HG03095 (cell line): ENCODE data around the gene PTPRN2.

Experiments
- ATAC-seq: cut with Tn5 transposase; IDR thresholded peaks from one replicate; pipeline ENCODE4 v1.9.1; 2021; ENCODE audit warnings: moderate library complexity; ENCODE audit not compliant: unreplicated experiment

The PTPRN2 gene

GRCh38 chr7:157866336-157866924, 721.2 kb downstream of the PTPRN2 start:
- ATAC-seq = no peak

GRCh38 chr7:157865351-157866165, 722.1 kb downstream of the PTPRN2 start:
- ATAC-seq = no peak

GRCh38 chr7:157864911-157865310, 722.7 kb downstream of the PTPRN2 start:
- no peak for ATAC-seq

GRCh38 chr7:157863906-157864810, 723.5 kb downstream of the PTPRN2 start:
- no peak for ATAC-seq

GRCh38 chr7:157863176-157863575, 724.4 kb downstream of the PTPRN2 start:
- ATAC-seq = no peak

- no peak for ATAC-seq
These were observed 724.9 kb downstream of the PTPRN2 start for GRCh38 chr7:157862731-157863130.

- no peak for ATAC-seq
These were observed 726.1 kb downstream of the PTPRN2 start for GRCh38 chr7:157861551-157861950.

GRCh38 chr7:157861031-157861491, 726.6 kb downstream of the PTPRN2 start:
- no peak for ATAC-seq

GRCh38 chr7:157860406-157860805, 727.2 kb downstream of the PTPRN2 start:
- ATAC-seq = no peak

- ATAC-seq = no peak
These were observed 727.7 kb downstream of the PTPRN2 start for GRCh38 chr7:157859915-157860314.

GRCh38 chr7:157857578-157858075, 730.0 kb downstream of the PTPRN2 start:
- no peak for ATAC-seq

- no peak for ATAC-seq
These were observed 730.6 kb downstream of the PTPRN2 start for GRCh38 chr7:157856873-157857577.

GRCh38 chr7:157855452-157856213, 732.0 kb downstream of the PTPRN2 start:
- ATAC-seq = no peak

GRCh38 chr7:157855016-157855415, 732.6 kb downstream of the PTPRN2 start:
- no peak for ATAC-seq

- no peak for ATAC-seq
These were observed 733.3 kb downstream of the PTPRN2 start for GRCh38 chr7:157854066-157854891.

GRCh38 chr7:157853789-157854065, 733.9 kb downstream of the PTPRN2 start:
- no peak for ATAC-seq

- ATAC-seq = no peak
These were observed 734.4 kb downstream of the PTPRN2 start for GRCh38 chr7:157853076-157853788.

- no peak for ATAC-seq
These were observed 736.0 kb downstream of the PTPRN2 start for GRCh38 chr7:157851501-157852067.
